AG10803 (cell line): ENCODE measurements around the gene PRELID3B.
A peak's percentile ranks its signal among the peaks of the same experiment; 100 is the strongest.
"Not testable (repeated sequence)": the region's sequence is repeated elsewhere in the genome, so short reads cannot be mapped to it uniquely, and the experiment has no call there.

ENCODE experiments used
- DNase-seq: peaks from one replicate; pipeline ENCODE4 v3.0.0; 2010; ENCODE audit warnings: low read depth
- H3K4me3 ChIP-seq: 2 replicates; pipeline ENCODE4 v1.5.1; 2011; ENCODE audit warnings: mild to moderate bottlenecking, low read length, control low read depth
- TF ChIP-seq, protein P1 (sequence below): conservative IDR thresholded peaks from 2 replicates; pipeline ENCODE4 v1.5.1; 2011; ENCODE audit warnings: mild to moderate bottlenecking, low read length, control low read depth, inconsistent platforms

PRELID3B gene

DNA sequence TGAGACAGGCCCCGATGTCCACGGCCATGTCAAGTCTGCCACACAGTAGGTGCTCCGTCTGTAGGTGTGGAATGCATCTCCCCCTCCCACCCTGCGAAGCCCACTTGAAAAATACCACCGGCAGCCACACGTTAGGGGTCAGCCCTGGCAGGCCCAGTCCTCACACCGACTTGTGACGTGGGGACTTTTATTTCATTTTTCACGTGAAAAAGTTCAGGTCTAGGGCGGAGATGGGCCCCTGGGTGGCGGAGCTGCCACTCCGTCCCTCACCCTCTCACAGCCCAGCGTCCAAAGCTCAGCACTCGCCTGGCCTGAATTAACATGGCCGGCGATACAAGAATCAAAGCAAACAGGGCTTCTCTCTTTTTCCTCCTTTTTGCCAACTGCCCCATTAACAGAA lies 27.2 kb downstream of the PRELID3B start:
- DNase-seq: no peak
- TF ChIP-seq, protein P1, sequence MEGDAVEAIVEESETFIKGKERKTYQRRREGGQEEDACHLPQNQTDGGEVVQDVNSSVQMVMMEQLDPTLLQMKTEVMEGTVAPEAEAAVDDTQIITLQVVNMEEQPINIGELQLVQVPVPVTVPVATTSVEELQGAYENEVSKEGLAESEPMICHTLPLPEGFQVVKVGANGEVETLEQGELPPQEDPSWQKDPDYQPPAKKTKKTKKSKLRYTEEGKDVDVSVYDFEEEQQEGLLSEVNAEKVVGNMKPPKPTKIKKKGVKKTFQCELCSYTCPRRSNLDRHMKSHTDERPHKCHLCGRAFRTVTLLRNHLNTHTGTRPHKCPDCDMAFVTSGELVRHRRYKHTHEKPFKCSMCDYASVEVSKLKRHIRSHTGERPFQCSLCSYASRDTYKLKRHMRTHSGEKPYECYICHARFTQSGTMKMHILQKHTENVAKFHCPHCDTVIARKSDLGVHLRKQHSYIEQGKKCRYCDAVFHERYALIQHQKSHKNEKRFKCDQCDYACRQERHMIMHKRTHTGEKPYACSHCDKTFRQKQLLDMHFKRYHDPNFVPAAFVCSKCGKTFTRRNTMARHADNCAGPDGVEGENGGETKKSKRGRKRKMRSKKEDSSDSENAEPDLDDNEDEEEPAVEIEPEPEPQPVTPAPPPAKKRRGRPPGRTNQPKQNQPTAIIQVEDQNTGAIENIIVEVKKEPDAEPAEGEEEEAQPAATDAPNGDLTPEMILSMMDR: no peak
- H3K4me3 ChIP-seq: no peak overlapping the region

DNA sequence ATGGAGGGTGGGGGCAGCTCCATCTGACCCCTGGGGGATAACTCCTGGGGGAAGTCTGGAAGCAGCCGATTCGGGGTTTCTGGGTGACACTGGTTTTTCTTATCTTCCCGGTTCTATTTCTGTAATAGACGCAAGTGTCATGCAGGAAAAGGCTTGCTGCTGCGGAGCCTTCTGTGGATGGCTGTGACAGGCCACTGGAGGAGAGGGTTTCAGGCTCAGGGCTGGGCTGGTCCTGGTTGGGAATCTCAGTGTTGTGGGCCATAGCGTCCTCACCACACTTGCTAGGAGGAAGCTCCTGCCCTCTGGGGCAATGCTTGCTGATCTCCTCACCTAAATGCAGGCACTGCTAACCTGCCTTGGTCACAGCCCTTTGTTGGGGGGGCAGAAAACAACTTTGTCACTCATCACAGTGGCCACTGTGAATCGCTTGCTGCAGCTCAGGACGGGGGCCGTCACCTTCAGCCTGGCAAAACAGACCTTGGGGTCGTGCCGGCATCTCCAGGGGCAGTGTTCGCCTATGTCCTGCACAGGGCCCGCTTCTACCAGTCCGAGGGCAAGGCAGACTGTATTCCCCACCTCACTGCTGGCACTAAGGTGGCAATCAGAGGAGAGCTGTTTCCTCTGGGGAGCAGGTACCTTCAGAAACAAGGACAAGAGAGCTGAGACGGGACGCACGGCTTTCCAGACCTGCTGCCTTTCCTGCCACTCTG lies 27.8 kb downstream of the PRELID3B start:
- no peak overlapping the region for H3K4me3 ChIP-seq
- no peak for DNase-seq
- TF ChIP-seq, protein P1: no peak

DNA sequence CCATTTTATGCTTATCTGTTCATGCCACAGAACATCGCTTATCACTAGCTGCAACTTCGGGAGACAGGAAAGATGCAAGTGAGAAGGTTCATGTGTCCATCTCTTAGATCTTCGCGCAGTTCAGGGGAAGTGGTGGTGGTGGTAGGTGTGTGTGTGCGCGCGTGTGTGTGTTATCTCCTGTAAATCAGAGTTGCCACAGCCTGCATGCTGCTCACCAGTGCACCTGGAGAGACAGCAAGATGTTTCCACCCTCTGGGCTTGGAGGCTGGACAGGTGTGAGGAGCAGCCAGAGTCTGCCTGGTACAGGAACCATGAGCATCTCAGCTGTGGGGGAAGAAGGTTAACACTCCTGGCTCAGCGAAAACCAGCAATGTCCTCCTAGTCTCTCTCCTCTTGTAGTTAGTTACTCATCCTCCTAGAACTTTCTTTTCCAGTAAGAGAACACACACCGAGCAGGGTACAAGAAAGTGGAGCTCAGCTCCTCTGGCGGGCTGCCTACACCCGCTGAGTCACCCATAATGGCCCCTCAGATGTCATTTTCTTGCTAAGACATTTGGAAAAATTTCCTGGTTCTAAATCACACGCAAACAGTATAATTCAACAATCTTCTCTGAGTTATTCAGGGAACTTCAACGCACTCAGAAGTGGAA lies 28.5 kb downstream of the PRELID3B start:
- TF ChIP-seq, protein P1: no peak
- no peak overlapping the region for H3K4me3 ChIP-seq
- peak; percentile 28 for DNase-seq

DNA sequence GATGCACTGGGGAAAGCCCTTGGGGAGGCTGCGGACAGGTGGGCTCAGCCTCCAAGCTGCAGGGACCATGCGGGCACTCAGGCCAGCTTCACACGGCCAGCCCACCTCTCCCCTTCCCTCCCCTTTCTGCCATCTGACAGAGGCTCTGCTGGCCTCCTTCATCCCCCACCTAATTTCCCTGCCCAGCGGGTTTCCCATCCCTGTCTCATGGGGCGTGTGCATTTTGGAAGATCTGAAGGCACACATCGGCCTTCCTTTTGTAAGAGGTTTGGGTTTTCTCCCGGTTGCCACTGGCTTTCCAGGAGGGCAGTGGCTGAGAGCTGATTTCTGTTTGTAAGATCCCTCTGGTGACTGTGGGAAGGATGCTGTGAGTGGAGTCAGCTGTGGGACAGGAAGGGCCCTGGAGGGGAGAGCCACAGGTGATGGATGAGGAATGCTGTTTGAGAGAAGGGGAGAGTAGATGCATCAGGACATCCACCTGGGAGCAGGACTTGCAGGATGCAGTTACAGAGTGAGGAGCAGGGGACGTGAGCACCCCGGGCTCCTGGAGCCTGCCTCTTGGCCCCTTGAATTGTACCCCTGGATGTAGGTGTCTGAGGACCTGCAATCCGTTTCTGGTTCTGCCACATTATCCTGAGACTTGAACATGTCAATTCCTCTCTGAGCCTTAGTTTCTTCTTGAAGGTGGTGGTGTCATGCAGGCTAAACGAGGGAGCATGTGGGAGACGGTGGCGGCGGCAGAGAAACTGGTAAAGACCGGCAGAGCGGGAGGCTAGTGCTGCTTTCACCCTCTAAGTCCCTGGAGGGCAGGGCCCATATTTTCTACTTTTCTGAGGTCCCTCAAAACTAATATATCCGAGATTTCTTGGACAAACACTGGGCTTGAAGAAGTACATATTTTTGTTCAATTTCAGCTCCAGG lies 29.3 kb downstream of the PRELID3B start:
- TF ChIP-seq, protein P1: no peak
- no peak overlapping the region for H3K4me3 ChIP-seq
- no peak for DNase-seq

DNA sequence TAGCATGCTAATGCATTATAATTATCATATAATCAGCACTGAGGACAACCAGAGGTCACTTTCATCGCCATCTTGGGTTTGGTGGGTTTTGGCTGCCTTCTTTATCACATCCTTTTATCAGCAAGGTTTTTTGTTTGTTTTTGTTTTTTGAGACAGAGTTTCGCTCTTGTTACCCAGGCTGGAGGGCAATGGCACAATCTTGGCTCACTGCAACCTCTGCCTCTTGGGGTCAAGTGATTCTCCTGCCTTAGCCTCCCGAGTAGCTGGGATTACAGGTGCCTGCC lies 30.8 kb downstream of the PRELID3B start:
- not testable (repeated sequence) for DNase-seq, H3K4me3 ChIP-seq

DNA sequence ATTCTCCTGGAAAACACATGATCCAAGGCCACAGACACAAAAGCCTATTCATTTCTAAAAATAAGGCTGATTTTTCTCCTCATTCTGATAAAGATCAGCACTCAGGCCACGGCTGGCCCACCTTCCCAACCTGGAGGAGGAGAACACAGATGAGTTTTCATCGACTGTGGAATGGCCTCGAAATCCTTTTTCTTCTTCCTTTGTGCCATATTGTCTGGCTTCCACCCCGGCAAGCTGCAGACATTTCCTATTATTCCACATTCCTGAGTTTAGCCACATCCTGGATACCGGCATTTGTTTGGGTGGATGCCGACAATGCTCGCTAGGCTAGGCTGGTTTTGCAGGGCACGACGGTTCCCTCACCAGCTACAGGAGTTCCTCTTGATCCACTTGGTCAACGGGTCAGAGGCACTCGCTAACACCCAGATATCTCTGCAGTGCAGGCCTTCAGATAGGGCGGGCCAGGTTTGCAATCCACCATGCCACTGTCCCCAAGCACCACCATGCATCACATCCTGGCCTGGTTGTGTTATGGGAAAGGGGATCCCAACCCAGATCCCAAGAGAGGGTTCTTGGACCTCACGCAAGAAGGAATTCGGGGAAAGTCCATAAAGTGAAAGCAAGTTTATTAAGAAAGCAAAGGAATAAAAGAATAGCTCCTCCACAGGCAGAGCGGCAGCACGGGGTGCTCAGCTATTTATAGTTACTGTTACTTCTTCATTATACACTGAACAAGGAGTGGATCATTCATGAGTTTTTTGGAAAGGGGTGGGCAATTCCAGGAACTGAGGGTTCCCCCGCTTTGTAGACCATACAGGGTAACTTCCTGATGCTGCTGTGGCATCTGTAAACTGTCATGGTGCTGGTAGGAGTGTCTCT lies 31.4 kb downstream of the PRELID3B start:
- TF ChIP-seq, protein P1: no peak
- H3K4me3 ChIP-seq: no peak overlapping the region
- peak; percentile 96 for DNase-seq
